ENCODE measurements around the gene FAT3. TPM values are rescaled to one million over a fixed set of nuclear protein-coding genes. Genes with fewer than 3 reads are reported as not detected.

The FAT3 gene
- total RNA-seq: 2.2 TPM

- peak; percentile 53 for ATAC-seq
- intact Hi-C loops (cut with DNase I): no loop called here
- no peak for DNase-seq (ENCODE audit: low spot score)
These were observed at the start of gene FAT3 for GRCh38 chr11:92224407-92225124. TSS of gene FAT3 (plus strand) at chr11:92224818. CDS start at chr11:92352113, 127,295 bp downstream.

DNA sequence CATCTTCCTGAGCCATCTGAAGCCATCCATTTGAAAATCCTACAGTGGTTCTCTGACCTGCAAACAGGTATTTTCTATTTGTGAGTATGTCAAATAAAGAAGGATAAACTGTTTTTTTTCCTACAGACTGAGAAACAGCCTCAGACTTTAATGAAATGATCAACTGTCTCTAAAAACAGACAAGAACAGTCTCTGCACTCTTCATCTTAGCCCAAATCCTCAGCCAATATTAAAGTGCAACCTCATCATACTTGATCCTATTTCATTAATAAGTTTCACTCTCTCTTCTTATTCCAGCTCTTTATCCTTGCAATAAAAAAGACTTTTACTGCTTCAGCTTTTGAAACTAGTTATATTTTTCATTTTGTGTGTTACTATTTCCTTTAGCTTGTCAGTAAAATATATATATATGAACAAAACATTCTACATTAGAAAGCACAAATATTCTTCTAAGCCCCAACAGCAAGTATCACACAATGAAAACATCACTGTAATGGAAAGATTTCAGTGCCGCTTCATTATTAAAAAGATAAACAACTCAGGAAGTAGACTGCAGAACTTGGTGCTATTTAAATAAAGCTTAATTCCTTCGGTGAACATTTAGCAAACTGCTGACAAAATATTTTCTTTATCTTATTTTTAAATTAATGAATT, 45.5 kb upstream of the FAT3 start:
- DNase-seq (ENCODE audit: low spot score) (no peak), ATAC-seq (no peak)

DNA sequence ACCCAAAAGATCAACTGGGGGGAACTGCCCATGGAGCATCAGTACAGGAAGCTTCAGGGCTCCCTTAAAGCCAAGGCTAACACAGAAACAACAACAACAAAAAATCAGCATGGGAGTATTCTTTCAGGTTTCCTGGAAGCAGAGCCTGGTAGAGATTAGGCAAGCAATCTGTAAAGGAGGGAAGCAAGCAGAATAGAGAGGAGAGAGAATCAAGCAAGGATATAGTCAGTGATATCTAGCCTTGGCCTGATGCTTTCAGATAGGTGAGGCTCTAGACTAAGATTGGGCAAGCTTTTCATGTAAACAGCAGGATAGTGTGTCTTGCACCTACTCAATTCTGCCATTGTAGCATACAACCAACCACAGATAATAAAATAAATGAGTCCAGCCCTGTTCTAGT, 44.4 kb upstream of the FAT3 start:
- intact Hi-C loops (cut with DNase I): no loop called here
- ATAC-seq (no peak), DNase-seq (ENCODE audit: low spot score) (no peak)

More for the DNA sequence above, 45.5 kb upstream of the FAT3 start:
- intact Hi-C loops (cut with DNase I): no loop called here

DNA sequence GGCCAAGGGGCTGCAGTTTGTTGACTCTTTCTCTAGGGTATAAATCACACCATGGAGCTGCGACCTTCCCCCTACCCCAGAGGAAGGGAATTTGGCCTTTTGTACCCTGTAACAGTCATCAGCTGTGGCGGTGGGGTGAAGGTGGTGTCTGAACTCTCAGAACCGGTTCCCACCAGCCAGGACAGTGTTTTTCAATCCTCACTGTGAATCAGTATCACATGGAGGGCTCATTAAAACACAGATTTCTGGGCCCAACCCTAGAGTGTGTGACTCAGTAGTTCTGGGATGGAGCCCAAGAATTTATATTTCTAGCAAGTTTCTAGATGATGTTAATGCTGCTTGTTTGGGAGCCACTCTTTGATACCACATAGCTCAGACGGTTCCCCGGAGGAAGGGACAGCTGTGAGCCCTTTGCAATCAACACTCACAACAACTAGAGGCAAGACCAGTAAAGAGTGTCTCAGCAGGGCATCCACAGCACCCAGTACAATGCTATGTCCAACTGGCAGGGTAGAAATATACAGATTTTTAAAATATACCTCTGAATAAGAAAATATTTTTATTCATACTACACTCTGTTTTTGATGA, 43.9 kb upstream of the FAT3 start:
- DNase-seq (ENCODE audit: low spot score): no peak
- intact Hi-C loops (cut with DNase I): no loop called here
- no peak for ATAC-seq

DNA sequence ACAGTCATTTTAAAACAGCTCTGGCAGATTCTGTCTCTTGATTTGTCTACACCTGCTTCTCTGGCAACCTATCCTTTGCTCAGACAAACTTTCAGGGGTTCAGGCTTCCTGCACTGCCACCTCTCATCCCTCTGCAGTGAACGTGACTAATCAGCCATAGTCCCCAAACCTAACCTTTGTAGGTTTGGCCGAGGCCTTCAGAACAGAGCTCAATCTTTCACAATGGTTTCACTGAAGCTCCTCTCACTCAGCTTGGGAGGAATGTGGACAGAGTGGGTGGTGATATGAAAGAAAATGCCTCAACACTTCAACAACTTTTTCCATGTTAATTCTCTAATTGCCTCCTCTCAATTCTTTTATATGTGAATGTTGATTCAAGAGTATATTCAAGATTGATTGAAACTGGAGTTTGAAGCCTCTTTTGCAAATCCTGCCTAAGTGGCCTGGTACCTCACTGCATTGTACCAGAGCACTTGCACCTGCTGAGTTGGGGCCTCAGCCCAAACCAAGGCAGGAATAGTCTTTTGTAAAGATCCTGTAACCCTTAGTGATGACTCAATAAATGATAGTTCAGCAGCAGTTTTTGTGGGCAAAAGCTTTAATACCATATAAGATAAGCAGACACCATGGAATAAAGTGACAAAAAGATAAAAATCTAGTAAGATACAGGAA, 33.9 kb upstream of the FAT3 start:
- no peak for ATAC-seq
- intact Hi-C loops (cut with DNase I): no loop called here
- DNase-seq (ENCODE audit: low spot score): no peak

- DNase-seq (ENCODE audit: low spot score): no peak
- intact Hi-C loops (cut with DNase I): no loop called here
- ATAC-seq: no peak
These were observed 32.5 kb upstream of the FAT3 start for GRCh38 chr11:92192141-92192540.

DNA sequence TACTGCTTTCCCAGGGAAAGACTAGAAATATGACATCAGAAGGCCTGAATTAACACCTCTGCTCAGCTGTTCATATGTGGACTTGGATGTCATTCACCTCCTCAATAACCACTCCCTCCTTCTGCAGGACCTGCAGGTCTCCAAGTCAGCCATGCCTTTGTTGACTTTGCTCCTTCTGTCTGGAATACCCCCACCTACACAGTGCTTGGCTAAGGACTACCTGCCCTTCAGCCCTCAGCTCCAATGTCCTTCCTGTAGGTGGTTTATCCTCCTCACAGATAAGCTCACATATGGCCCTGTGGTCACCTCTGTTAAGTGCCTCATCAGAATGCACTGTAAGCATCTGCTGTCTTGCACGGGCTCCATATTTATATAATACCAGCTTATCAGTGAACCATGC, 26.4 kb upstream of the FAT3 start:
- intact Hi-C loops (cut with DNase I): no loop called here
- ATAC-seq (no peak), DNase-seq (ENCODE audit: low spot score) (no peak)

- ATAC-seq (no peak), DNase-seq (ENCODE audit: low spot score) (no peak)
- intact Hi-C loops (cut with DNase I): no loop called here
These were observed 24.6 kb upstream of the FAT3 start for GRCh38 chr11:92199991-92200390.

- intact Hi-C loops (cut with DNase I): no loop called here
- peak; percentile 36 for ATAC-seq
These were observed 19.9 kb upstream of the FAT3 start for GRCh38 chr11:92204731-92205130.

GRCh38 chr11:92206441-92206840, 18.2 kb upstream of the FAT3 start:
- intact Hi-C loops (cut with DNase I): no loop called here
- ATAC-seq: no peak
- DNase-seq (ENCODE audit: low spot score): no peak

More at GRCh38 chr11:92204731-92205130, 19.9 kb upstream of the FAT3 start:
- no peak for DNase-seq (ENCODE audit: low spot score)

- DNase-seq (ENCODE audit: low spot score): no peak
- ATAC-seq: peak; percentile 73
- intact Hi-C loops (cut with DNase I): no loop called here
These were observed 12.9 kb upstream of the FAT3 start for GRCh38 chr11:92211576-92212167.

- ATAC-seq (no peak), DNase-seq (ENCODE audit: low spot score) (no peak)
- intact Hi-C loops (cut with DNase I): no loop called here
These were observed 12.1 kb upstream of the FAT3 start for GRCh38 chr11:92212530-92212929.

DNA sequence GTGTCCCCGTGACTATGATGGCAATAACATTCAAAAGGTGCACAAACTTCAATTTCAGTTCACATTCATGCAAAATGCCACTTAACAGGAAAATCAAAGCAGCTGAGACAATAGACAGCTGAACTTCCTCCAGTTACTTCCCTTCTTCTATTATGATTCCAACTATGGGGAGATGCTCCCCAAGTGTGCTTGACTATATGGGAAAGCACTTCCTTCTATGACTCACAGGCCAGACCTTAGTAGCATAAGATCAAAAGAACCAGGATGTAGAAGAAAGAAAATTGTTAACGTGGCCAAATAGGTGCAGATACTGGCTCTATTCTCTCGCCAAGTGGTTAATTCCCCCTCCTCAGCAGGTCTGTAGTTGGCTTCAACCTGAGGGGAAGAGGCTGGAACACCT, 7.8 kb upstream of the FAT3 start:
- intact Hi-C loops (cut with DNase I): no loop called here
- DNase-seq (ENCODE audit: low spot score) (no peak), ATAC-seq (no peak)

DNA sequence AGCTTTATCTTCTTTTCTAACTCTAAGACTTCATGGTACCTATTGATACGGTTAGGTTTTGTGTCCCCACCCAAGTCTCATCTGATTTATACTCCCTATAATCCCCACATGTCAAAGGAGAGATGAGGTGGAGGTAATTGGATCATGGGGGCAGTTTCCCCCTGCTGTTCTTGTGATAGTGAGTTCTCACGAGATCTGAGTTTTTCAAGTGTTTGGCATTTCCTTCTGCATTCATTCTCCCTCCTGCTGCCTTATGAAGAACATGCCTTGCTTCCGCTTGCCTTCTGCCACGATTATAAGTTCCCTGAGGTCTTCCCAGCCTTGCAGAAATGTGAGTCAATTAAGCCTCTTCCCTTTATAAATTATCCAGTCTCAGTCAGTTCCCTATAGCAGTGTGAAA, 5.1 kb upstream of the FAT3 start:
- DNase-seq (ENCODE audit: low spot score) (no peak), ATAC-seq (no peak)
- intact Hi-C loops (cut with DNase I): no loop called here

GRCh38 chr11:92222701-92223100, 1.9 kb upstream of the FAT3 start:
- intact Hi-C loops (cut with DNase I): no loop called here
- ATAC-seq (no peak), DNase-seq (ENCODE audit: low spot score) (no peak)

- intact Hi-C loops (cut with DNase I): no loop called here
- DNase-seq (ENCODE audit: low spot score): no peak
- no peak for ATAC-seq
These were observed 588 bp upstream of the FAT3 start for GRCh38 chr11:92224054-92224406.

GRCh38 chr11:92225125-92225567, 528 bp downstream of the FAT3 start:
- ATAC-seq (no peak), DNase-seq (ENCODE audit: low spot score) (no peak)
- intact Hi-C loops (cut with DNase I): no loop called here

GRCh38 chr11:92225568-92226330, 1.1 kb downstream of the FAT3 start:
- intact Hi-C loops (cut with DNase I): no loop called here
- DNase-seq (ENCODE audit: low spot score) (no peak), ATAC-seq (peak; percentile 27)

Data from sciatic nerve (tissue), 2 donors.